HTR-8/SVneo (cell line): ENCODE results near the gene RNF145.
A peak's percentile ranks its signal among the peaks of the same experiment; 100 is the strongest.
"Not testable (repeated sequence)": the region's sequence is repeated elsewhere in the genome, so short reads cannot be mapped to it uniquely, and the experiment has no call there.

Experiments
- DNase-seq: peaks from one replicate; pipeline ENCODE4 v3.0.0; 2011; ENCODE audit warnings: low spot score, mixed read lengths; ENCODE audit not compliant: insufficient read length
- FAIRE-seq: peaks from 2 replicates; lab custom pipeline; 2011; peaks lifted over from hg19 to GRCh38; lab: Jason Lieb, UNC

Gene RNF145, protein sequence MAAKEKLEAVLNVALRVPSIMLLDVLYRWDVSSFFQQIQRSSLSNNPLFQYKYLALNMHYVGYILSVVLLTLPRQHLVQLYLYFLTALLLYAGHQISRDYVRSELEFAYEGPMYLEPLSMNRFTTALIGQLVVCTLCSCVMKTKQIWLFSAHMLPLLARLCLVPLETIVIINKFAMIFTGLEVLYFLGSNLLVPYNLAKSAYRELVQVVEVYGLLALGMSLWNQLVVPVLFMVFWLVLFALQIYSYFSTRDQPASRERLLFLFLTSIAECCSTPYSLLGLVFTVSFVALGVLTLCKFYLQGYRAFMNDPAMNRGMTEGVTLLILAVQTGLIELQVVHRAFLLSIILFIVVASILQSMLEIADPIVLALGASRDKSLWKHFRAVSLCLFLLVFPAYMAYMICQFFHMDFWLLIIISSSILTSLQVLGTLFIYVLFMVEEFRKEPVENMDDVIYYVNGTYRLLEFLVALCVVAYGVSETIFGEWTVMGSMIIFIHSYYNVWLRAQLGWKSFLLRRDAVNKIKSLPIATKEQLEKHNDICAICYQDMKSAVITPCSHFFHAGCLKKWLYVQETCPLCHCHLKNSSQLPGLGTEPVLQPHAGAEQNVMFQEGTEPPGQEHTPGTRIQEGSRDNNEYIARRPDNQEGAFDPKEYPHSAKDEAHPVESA

GRCh38 chr5:159209438-159210209, at the start of gene RNF145:
TSS of gene RNF145 (minus strand) at chr5:159209553. CDS start at chr5:159203617, 5,936 bp downstream.
- FAIRE-seq, result peak; percentile 75
- peak; percentile 80 for DNase-seq

DNA sequence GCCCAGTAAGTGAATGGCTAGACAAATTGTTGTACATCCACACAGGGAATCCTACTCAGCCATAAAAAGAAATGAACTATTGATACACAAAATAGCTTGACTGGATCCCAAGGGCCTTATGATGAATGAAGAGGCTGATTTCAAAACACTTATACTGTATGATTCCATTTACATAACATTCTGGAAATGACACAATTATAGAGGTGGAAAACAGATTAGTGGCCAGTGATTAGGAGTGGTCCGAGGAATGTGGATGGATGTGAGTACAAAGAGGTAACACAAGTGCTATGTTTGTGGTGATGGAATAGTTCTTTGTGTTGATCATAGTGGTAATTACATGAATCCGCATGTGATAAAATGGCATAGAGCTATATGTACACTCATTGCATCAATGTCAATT, 49.0 kb upstream of the RNF145 start:
- DNase-seq, result no peak
- FAIRE-seq, result no peak

DNA sequence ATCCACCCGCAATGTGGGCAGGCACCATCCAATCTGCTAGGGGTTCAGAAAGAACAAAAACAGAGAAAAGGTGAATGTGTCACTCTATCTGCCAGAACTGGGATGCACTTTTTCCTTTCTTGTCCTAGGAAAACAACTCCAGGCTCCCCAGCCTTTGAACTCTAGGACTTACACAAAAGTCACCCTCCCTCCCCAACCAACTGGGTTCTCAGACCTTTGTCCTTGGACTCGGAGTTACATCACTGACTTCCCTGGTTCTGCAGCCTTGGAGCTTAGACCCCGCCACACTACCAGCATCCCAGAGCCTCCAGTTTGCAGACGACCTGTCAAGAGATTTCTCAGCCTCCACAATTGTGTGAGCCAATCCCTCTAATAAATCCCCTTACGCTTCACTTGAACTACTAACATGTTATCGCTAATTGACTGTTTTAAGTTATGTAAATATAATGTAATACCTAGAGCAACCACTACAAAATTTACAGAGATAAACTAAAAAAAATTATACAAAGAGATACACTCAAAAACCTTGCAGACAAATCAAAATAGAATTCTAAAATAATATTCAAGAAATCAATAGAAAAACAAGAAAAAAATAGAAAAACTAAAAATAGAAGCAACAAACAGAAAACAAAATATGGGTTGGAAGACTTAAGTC, 48.4 kb upstream of the RNF145 start:
- FAIRE-seq (no peak), DNase-seq (no peak)

- FAIRE-seq, result no peak
- DNase-seq, result no peak
Measured at GRCh38 chr5:159257007-159257406, 47.7 kb upstream of the RNF145 start.

GRCh38 chr5:159252195-159252594, 42.8 kb upstream of the RNF145 start:
- DNase-seq, result no peak
- FAIRE-seq, result no peak

- FAIRE-seq, result no peak
Measured at GRCh38 chr5:159249158-159249557, 39.8 kb upstream of the RNF145 start.

GRCh38 chr5:159244890-159245289, 35.5 kb upstream of the RNF145 start:
- DNase-seq, result no peak
- FAIRE-seq, result no peak

More at GRCh38 chr5:159249158-159249557, 39.8 kb upstream of the RNF145 start:
- DNase-seq, result no peak

DNA sequence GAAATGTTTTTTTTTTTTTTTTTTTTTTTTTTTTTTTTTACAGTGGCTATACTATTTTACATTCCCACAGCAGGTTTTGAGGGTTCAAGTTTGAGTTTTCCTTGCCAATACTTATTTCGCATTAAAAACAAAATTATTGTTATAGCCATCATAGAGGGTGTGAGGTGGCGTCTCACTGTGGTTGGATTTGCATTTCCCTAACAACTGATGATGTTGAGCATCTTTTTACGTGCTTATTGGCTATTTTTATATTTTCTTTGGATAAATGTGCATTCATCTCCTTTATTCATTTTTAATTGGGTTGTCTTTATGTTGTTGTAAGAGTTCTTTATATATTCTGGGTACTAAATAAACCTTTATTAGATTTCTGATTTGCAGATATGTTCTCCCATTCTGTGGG, 34.8 kb upstream of the RNF145 start:
- DNase-seq (no peak), FAIRE-seq (no peak)

DNA sequence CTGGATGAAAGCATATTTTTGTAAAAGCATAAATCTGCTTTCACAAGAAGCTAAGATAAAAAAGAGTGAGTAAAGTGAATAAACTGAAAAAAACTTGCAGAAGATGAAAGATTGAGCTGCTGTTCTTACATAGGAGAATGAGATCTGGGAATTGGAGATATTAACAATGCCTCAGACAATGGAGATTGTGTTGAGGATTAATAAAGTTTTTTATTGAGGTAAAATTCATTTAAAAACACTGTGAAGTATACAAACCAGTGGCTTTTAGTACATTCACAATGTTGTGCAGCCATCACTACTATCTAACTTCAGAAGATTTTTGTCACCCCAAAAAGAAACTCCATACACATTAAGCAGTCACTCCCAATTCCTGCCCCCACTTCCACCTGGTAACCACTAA, 34.0 kb upstream of the RNF145 start:
- FAIRE-seq (no peak), DNase-seq (no peak)

GRCh38 chr5:159242656-159243055, 33.3 kb upstream of the RNF145 start:
- no peak for FAIRE-seq
- DNase-seq, result no peak

GRCh38 chr5:159241946-159242552, 32.7 kb upstream of the RNF145 start:
- no peak for FAIRE-seq
- no peak for DNase-seq

GRCh38 chr5:159240301-159240870, 31.0 kb upstream of the RNF145 start:
- FAIRE-seq (peak; percentile 16), DNase-seq (peak; percentile 81)

- FAIRE-seq, DNase-seq: not testable (repeated sequence)
Measured at GRCh38 chr5:159235871-159236520, 26.6 kb upstream of the RNF145 start.

DNA sequence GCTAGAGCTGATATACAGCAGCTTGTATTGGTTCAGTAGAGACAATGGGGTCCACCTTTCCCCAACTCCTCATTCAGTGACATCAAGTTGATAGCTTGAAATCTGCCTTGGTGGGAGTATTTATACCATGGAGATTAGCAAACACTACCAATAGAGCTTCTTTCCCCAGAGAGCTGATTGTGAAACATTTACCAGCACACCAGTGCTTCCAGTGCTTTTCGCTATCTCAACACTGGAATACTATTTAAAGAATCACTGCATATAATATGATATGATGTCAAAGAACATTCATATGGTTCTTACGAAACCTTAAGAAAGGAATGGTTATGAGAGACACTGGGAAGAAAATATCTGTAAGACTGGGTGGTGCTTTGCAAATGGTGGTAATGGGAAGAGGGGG, 21.8 kb upstream of the RNF145 start:
- DNase-seq (no peak), FAIRE-seq (no peak)

DNA sequence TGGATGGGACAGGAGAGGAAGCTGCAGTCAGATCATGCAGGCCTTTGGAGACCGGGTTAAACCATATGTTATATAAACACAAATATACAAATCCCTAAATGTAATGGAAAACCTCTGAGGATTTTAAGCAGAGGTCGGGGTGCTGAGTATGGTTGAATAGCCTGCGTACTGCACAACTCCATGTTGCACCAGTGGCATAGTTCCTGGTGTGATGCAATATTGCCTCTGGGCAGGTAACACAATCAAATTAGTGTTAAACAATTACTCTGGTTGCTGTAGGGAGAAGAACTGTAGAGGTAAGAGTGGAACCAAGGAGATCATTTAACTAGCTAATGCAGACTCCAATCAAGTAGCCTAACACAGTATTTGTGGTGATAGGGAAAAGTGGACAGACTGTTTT, 21.3 kb upstream of the RNF145 start:
- no peak for DNase-seq
- FAIRE-seq, result no peak

DNA sequence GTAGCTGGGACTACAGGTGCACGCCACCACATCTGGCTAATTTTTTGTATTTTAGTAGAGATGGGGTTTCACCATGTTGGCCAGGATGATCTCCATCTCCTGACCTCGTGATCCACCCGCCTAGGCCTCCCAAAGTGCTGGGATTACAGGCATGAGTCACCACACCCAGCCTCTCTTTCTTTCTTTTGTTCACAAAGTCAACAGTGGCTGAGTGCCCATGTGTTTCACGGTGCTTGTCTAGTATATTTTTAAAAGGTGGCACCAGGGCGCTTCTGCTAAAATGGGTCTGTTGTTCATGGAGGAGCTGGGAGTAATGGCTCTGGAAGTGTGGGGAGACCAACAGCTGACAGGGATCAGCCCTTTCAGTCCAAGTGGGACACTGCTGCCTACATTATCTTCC, 18.7 kb upstream of the RNF145 start:
- DNase-seq, FAIRE-seq: not testable (repeated sequence)

DNA sequence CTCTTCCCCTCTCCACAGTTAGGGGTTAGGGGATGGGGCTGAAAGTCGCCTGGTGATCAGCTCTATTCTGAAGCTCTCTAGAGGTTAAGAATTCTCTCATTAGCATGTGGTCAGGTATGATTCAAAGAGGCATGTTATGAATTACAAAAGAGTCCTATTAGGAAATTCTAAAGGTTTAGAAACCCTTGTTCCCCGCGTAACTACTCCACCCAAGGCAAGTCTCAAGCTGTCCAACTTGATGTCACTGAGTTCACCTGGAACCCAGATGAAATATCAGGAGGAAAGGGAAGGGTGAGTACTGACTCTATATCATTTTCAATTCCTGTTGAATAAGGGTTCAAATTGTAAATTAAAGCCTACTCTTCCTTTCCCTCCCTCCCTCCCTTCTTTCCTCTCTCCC, 18.1 kb upstream of the RNF145 start:
- FAIRE-seq, result no peak
- DNase-seq, result no peak

- FAIRE-seq (no peak), DNase-seq (no peak)
Measured at GRCh38 chr5:159226451-159226850, 17.1 kb upstream of the RNF145 start.

- DNase-seq (no peak), FAIRE-seq (no peak)
Measured at GRCh38 chr5:159224471-159224870, 15.1 kb upstream of the RNF145 start.
